Testis (tissue), 2 donors: Measurements from ENCODE around the gene NLGN1.

Experiments
- CTCF ChIP-seq, 3 experiments: fragments of 450-650 bp in 2 of 3; fragments of 200-600 bp in 1 of 3; sonication (generic) in 1 of 3; IDR thresholded peaks; one replicate each; pipeline ENCODE4 v1.5.1; 2016 to 2019; ENCODE audit warnings: antibody characterized with exemption in 3 of 3, mild to moderate bottlenecking in 2 of 3, moderate library complexity in 1 of 3
- POLR2A ChIP-seq: fragments of 450-650 bp; IDR thresholded peaks from one replicate; pipeline ENCODE4 v1.6.1; 2017; ENCODE audit warnings: antibody characterized with exemption, mild to moderate bottlenecking, moderate library complexity

GRCh38 chr3:173826901-173827609 lies 429.5 kb downstream of the NLGN1 start:
- TF ChIP-seq POLR2A (no peak), CTCF (IDR thresholded peaks at IDR 0.05) (no peak)
